HG03196 (cell line): ENCODE measurements around the gene SPG11.
"Not testable (repeated sequence)": the region's sequence is repeated elsewhere in the genome, so short reads cannot be mapped to it uniquely, and the experiment has no call there.

Experiments used
- ATAC-seq: cut with Tn5 transposase; IDR thresholded peaks from one replicate; pipeline ENCODE4 v1.9.1; 2021; ENCODE audit not compliant: unreplicated experiment

Gene SPG11

DNA sequence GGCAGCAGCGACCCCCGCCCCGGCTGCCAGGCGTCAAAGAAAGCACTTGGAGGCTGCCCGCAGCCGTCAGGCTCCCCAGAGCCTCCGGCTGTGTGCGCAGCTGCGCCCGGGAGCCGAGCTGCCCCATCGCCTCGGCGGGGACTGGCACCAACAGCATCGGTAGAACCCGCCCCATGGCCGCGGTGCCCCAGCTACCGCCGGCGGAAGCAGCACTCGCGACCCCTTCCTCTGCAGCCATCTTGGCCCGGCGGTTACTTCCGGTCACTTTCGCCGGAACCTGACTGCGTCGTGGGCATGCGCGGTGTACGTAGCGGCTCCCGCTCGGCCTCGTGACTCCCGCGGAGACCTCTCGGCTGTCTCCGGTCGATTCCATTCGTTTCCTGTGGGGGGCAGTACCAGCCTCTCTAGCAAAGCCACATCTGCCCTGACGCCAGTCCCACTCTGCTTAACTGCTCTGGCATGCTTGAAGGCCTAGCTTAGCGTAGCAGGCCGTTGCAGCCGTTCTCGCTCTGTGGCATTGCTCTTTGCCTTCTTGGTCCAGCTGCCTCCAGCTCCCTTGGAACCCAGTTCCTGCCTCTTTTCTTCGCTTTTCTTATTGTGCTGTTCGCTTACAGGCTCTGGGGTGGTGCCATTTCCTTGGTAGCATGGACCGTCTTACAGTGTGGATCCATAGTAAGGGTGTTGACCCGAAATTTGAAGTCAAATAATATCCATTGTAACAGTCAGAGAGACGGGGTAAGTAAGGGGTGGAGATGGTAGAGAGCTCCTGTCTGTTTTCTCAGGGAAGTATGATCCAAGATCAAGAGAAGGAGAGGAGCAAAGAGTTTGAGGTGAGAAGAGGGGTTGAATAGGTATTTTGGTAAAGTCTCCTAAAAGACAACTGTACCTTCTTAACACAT, at the start of gene SPG11:
Gene SPG11, minus strand, starts transcription at position 253 of the 899 bp plus-strand sequence. Its CDS starts 15 bp downstream, at position 238.
- peak; percentile 82 for ATAC-seq

DNA sequence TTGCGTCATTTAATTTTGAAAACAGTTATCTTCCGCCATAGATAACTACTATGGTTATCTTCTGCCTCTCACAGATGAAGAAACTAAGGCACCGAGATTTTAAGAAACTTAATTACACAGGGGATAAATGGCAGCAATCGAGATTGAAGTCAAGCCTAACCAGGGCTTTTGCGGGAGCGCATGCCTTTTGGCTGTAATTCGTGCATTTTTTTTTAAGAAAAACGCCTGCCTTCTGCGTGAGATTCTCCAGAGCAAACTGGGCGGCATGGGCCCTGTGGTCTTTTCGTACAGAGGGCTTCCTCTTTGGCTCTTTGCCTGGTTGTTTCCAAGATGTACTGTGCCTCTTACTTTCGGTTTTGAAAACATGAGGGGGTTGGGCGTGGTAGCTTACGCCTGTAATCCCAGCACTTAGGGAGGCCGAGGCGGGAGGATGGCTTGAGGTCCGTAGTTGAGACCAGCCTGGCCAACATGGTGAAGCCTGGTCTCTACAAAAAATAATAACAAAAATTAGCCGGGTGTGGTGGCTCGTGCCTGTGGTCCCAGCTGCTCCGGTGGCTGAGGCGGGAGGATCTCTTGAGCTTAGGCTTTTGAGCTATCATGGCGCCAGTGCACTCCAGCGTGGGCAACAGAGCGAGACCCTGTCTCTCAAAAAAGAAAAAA, 49.0 kb upstream of the SPG11 start:
- ATAC-seq, result no peak

GRCh38 chr15:44711743-44712345, 48.4 kb upstream of the SPG11 start:
- no peak for ATAC-seq

DNA sequence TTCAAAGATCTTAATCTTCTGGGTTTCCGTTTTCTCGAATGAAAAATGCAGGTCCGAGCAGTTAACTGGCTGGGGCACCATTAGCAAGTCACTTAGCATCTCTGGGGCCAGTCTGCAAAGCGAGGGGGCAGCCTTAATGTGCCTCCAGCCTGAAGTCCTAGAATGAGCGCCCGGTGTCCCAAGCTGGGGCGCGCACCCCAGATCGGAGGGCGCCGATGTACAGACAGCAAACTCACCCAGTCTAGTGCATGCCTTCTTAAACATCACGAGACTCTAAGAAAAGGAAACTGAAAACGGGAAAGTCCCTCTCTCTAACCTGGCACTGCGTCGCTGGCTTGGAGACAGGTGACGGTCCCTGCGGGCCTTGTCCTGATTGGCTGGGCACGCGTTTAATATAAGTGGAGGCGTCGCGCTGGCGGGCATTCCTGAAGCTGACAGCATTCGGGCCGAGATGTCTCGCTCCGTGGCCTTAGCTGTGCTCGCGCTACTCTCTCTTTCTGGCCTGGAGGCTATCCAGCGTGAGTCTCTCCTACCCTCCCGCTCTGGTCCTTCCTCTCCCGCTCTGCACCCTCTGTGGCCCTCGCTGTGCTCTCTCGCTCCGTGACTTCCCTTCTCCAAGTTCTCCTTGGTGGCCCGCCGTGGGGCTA, 47.8 kb upstream of the SPG11 start, which contains the start of the genes B2M and PATL2:
Gene B2M, plus strand, starts transcription at position 422 of the 647 bp plus-strand sequence. Its CDS starts 30 bp downstream, at position 452.
Gene PATL2, minus strand, starts transcription at position 228 of the 647 bp plus-strand sequence. CDS start 34,833 bp downstream, outside the sequence.
- peak; percentile 84 for ATAC-seq

- no peak for ATAC-seq
Observed at GRCh38 chr15:44710236-44711095, 47.0 kb upstream of the SPG11 start.

- ATAC-seq, result no peak
Observed at GRCh38 chr15:44706946-44707636, 43.6 kb upstream of the SPG11 start.

DNA sequence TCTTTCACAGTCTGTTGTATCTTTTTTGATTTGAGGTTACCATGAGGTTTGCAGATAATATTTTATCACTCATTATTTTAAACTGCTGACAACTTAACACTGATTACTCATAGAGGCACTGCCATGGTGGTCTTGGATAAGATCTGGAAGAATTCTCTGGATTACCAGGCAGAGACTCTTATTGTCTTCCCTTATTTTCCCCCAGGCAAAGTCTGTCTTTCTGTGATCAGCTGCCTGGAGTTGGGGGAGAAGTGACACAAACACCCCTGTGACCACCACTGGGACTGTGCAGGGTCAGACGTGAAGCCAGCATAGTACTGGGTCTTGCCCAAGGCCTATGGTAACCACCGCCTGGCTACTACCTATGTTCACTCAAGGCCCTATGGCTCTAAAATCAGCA, 42.9 kb upstream of the SPG11 start:
- ATAC-seq, result no peak

DNA sequence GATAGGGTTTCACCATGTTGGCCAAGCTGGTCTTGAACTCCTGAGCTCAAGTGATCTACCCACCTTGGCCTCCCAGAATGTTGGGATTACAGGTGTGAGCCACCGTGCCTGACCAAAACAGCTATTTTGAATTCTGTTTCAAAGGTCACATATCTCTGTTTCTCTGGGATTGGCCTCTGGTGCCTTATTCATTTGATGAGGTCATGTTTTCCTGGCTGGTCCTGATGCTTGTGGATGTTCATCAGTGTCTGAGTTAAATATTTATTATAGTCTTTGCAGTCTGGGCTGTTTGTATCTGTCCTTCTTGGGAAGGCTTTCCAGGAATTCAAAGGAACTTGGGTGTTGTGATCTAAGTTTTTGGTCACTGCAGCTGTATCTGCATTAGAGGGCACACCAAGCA, 42.5 kb upstream of the SPG11 start:
- no peak for ATAC-seq

DNA sequence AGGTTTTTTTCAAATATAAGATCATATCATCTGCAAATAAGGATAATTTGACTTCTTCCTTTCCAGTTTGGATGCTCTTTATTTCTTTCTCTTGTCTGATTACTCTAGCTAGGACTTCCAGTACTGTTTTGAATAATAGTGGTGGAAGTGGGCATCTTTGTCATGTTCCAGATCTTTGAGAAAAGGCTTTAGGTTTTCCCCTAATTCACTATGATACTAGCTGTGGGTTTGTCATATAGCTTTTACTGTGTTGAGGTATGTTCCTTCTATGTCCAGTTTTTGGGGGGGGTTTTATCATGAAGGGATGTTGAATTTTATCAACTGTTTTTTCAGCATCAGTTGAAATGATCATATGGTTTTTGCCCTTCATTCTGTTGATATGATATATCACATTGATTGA, 37.2 kb upstream of the SPG11 start:
- not testable (repeated sequence) for ATAC-seq

- ATAC-seq, result no peak
Observed at GRCh38 chr15:44698641-44699040, 35.2 kb upstream of the SPG11 start.

GRCh38 chr15:44697014-44697413, 33.6 kb upstream of the SPG11 start:
- ATAC-seq, result no peak

DNA sequence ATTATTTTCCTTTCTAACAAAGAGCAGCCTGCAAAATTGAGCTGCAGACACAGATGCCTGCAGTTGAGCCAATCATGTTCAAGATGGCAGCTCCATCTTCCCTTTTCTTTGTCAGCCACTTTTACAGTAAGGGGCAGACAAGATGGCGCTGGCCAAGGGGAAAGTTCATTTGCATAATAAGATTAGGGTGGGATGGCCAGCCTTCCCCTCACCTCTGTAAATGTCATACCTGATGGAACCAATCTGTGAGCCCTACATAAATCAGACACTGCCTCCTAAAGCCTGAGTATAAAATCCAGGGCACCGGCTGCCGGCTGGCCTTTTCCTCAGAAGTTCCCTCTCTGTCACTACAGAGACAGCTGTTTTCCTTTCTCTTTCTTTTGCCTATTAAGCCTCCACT, 31.8 kb upstream of the SPG11 start:
- no peak for ATAC-seq

DNA sequence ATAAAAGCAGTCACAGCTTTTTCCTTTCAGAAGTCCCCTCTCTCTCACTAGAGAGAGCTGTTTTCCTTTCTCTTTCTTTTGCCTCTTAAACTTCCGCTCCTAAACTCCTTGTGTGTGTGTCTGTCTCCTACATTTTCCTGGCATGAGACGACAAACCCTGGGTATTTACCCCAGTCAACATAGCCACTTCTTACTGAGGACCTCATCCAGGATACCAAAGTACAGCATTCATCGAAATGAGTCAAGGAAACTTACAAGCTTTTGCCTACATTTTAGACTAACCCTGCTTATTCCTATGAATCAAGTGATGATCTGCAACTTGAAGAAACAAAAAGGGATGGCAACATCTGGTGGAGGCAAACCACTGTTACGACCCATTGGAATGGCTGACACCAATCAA, 31.0 kb upstream of the SPG11 start:
- no peak for ATAC-seq

GRCh38 chr15:44692659-44693058, 29.2 kb upstream of the SPG11 start:
- no peak for ATAC-seq

GRCh38 chr15:44690245-44690644, 26.8 kb upstream of the SPG11 start:
- ATAC-seq, result not testable (repeated sequence)

- not testable (repeated sequence) for ATAC-seq
Observed at GRCh38 chr15:44689318-44689717, 25.9 kb upstream of the SPG11 start.

DNA sequence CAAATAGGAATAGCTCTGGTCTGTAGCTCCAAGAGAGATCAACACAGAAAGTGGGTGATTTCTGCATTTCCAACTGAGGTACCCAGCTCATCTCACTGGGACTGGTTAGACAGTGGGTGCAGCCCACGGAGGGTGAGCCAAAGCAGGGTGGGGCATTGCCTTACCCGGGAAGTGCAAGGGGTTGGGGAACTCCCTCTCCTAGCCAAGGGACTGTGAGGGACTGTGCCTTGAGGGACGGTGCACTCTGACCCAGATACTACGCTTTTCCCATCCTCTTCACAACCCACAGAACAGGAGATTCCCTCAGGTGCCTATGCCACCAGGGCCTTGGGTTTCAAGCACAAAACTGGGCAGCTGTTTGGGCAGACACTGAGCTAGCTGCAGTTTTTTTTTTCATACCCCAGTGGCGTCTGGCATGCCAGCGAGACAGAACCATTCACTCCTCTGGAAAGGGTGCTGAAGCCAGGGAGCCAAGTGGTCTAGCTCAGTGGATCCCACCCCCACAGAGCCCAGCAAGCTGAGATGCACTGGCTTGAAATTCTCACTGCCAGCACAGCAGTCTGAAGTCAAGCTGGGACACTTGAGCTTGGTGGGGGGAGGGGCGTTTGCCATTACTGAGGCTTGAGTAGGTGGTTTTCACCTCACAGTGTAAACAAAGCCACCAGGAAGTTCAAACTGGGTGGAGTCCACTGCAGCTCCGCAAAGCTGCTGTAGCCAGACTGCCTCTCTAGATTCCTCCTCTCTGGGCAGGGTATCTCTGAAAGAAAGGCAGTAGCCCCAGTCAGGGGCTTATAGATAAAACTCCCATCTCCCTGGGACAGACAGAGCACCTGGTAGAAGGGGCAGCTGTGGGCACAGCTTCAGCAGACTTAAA, 19.6 kb upstream of the SPG11 start:
- ATAC-seq, result not testable (repeated sequence)

- no peak for ATAC-seq
Observed at GRCh38 chr15:44682211-44682610, 18.7 kb upstream of the SPG11 start.

- no peak for ATAC-seq
Observed at GRCh38 chr15:44676676-44677075, 13.2 kb upstream of the SPG11 start.
